ENCODE data around the gene C1orf105. TPM values are rescaled to one million over a fixed set of nuclear protein-coding genes. Genes with fewer than 3 reads are reported as not detected.
"Not testable (repeated sequence)": the region's sequence is repeated elsewhere in the genome, so short reads cannot be mapped to it uniquely, and the experiment has no call there.

Gene C1orf105
- total RNA-seq (not detected), polyA plus RNA-seq (not detected)
- long read RNA-seq, donor 1, result 0 reads
- long read RNA-seq, donor 2, result 0 reads

- Histone ChIP-seq H3K9me3 (no peaks in the 10 kb centered on the region), H3K4me1 (no peaks in the 10 kb centered on the region), H3K27me3 (replicated peaks in 1 of 7) (no peaks in the 10 kb centered on the region), H3K36me3 (no peaks in the 10 kb centered on the region), H3K27ac (no peak within 1 kb of the TSS), H3K4me3 (no peak within 1 kb of the TSS)
- TF ChIP-seq POLR2AphosphoS5 (IDR thresholded peaks at IDR 0.05) (no peak), CTCF (IDR thresholded peaks at IDR 0.05 in 8 of 11, conservative IDR thresholded peaks at IDR 0.05 in 3 of 11) (no peak), POLR2A (IDR thresholded peaks at IDR 0.05) (no peak)
- no peak for DNase-seq
- intact Hi-C loops (cut with DNase I; ENCODE audit: low total_unique reads), result no loop called here
- WGBS, 5 donors, result 68 to 98% (median 93%) methylated on average over 1 of the region's 1 CpG
Measured at GRCh38 chr1:172420385-172420784, at the start of gene C1orf105. C1orf105 (plus strand) TSS chr1:172420685; CDS start chr1:172420886, 201 bp downstream.

- H3K27ac ChIP-seq; H3K4me3 ChIP-seq; H3K4me1 ChIP-seq; intact Hi-C loops (cut with DNase I; ENCODE audit: low total_unique reads); DNase-seq; H3K27me3 ChIP-seq (replicated peaks in 1 of 7); H3K36me3 ChIP-seq: not testable (repeated sequence)
- WGBS, 5 donors, result 97 to 100% (median 99%) methylated on average over 1 to 3 of the region's 3 CpGs
- H3K9me3 ChIP-seq, result peaks cover 0 to 34% (median 24%) of the 10 kb centered on the region in 8 donors
Measured at GRCh38 chr1:172371646-172372045, 48.8 kb upstream of the C1orf105 start.

GRCh38 chr1:172373864-172374263 lies 46.6 kb upstream of the C1orf105 start:
- no peak for TF ChIP-seq POLR2AphosphoS5 (IDR thresholded peaks at IDR 0.05)
- TF ChIP-seq POLR2A (IDR thresholded peaks at IDR 0.05), result no peak
- no peak for TF ChIP-seq CTCF (IDR thresholded peaks at IDR 0.05 in 8 of 11, conservative IDR thresholded peaks at IDR 0.05 in 3 of 11)
- WGBS, 5 donors, result 44 to 67% (median 59%) methylated on average over 1 of the region's 1 CpG
- Histone ChIP-seq H3K36me3 (no peaks in the 10 kb centered on the region), H3K27me3 (replicated peaks in 1 of 7) (no peaks in the 10 kb centered on the region), H3K4me3 (no peak overlapping the region), H3K27ac (no peak overlapping the region), H3K9me3 (peaks cover 0 to 13% (median 2%) of the 10 kb centered on the region in 8 donors), H3K4me1 (peaks cover 0 to 12% (median 0%) of the 10 kb centered on the region in 6 donors)
- intact Hi-C loops (cut with DNase I; ENCODE audit: low total_unique reads), result no loop called here
- DNase-seq, result no peak

GRCh38 chr1:172375211-172375631 lies 45.3 kb upstream of the C1orf105 start:
- peaks cover 0 to 21% (median 7%) of the 10 kb centered on the region in 6 donors for H3K4me1 ChIP-seq
- no peak overlapping the region for H3K4me3 ChIP-seq
- TF ChIP-seq POLR2A (IDR thresholded peaks at IDR 0.05), result no peak
- TF ChIP-seq POLR2AphosphoS5 (IDR thresholded peaks at IDR 0.05), result no peak
- no peak for TF ChIP-seq CTCF (IDR thresholded peaks at IDR 0.05 in 8 of 11, conservative IDR thresholded peaks at IDR 0.05 in 3 of 11)
- intact Hi-C loops (cut with DNase I; ENCODE audit: low total_unique reads), result no loop called here
- H3K27me3 ChIP-seq (replicated peaks in 1 of 7), result no peaks in the 10 kb centered on the region
- H3K9me3 ChIP-seq, result no peaks in the 10 kb centered on the region
- WGBS, 5 donors, result 80 to 94% (median 91%) methylated on average over 2 of the region's 2 CpGs
- DNase-seq, result no peak
- H3K27ac ChIP-seq, result no peak overlapping the region
- no peaks in the 10 kb centered on the region for H3K36me3 ChIP-seq

- Histone ChIP-seq H3K4me1 (peaks cover 0 to 33% (median 18%) of the 10 kb centered on the region in 6 donors), H3K9me3 (no peaks in the 10 kb centered on the region), H3K4me3 (peak overlapping the region in 1 of 8 donors; percentile 37), H3K36me3 (no peaks in the 10 kb centered on the region), H3K27ac (peak overlapping the region in 1 of 8 donors; percentile 5), H3K27me3 (replicated peaks in 1 of 7) (no peaks in the 10 kb centered on the region)
- no peak for DNase-seq
- 20 to 33% (median 25%) methylated on average over 2 of the region's 2 CpGs for WGBS, 5 donors
- TF ChIP-seq POLR2A (IDR thresholded peaks at IDR 0.05) (no peak), CTCF (IDR thresholded peaks at IDR 0.05 in 8 of 11, conservative IDR thresholded peaks at IDR 0.05 in 3 of 11) (no peak), POLR2AphosphoS5 (IDR thresholded peaks at IDR 0.05) (no peak)
- intact Hi-C loops (cut with DNase I; ENCODE audit: low total_unique reads), result no loop called here
Measured at GRCh38 chr1:172376431-172376830, 44.1 kb upstream of the C1orf105 start.

Data from spleen (tissue), 13 donors.